Retinal pigment epithelial cell (primary cell): ENCODE results near the gene PPP2R2D.

ENCODE experiments used
- DNase-seq: peaks from one replicate; pipeline ENCODE4 v3.0.0-alpha.2; 2010; ENCODE audit warnings: low read depth
- H3K4me3 ChIP-seq: 2 replicates; pipeline ENCODE4 v1.5.1; 2011; ENCODE audit warnings: mild to moderate bottlenecking, low read length, control low read depth, moderate library complexity
- TF ChIP-seq, protein P1 (sequence below): conservative IDR thresholded peaks from 2 replicates; pipeline ENCODE4 v1.5.1; 2011; ENCODE audit warnings: low read depth, low read length, control low read depth, inconsistent platforms

Gene PPP2R2D

DNA sequence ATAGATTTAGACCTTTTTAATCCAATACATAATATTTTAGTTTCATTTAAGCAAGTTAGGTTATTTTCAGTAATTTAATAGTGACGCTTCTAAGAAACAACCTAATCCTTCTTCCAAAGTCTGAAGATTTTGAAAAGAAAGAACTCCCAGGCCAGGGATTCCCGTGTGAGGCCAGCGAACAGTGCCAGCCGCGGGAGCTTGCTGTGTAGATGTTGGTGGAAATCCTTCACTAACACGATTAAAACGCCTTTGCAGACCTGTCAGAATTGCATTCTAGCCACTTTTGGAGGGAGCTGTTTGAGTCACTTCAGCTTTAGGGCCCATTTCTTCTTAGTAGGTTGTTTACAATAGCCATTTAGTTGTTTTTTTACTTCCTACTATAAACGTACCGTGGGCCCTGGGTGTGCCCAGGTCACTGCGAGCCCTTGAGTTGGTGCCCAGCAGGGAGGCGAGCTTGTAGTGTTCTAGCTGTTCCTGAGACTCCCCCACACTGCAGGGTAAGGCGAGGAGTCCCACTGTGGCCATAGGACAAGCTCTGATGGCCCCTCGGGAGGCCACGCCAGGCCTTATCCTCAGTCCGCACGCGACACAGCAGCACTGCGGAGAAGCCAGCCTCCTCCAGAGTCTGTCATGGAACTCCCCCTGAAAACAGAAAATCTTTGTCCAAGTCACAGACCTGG, 32.3 kb downstream of the PPP2R2D start:
- no peak for DNase-seq
- TF ChIP-seq, protein P1, sequence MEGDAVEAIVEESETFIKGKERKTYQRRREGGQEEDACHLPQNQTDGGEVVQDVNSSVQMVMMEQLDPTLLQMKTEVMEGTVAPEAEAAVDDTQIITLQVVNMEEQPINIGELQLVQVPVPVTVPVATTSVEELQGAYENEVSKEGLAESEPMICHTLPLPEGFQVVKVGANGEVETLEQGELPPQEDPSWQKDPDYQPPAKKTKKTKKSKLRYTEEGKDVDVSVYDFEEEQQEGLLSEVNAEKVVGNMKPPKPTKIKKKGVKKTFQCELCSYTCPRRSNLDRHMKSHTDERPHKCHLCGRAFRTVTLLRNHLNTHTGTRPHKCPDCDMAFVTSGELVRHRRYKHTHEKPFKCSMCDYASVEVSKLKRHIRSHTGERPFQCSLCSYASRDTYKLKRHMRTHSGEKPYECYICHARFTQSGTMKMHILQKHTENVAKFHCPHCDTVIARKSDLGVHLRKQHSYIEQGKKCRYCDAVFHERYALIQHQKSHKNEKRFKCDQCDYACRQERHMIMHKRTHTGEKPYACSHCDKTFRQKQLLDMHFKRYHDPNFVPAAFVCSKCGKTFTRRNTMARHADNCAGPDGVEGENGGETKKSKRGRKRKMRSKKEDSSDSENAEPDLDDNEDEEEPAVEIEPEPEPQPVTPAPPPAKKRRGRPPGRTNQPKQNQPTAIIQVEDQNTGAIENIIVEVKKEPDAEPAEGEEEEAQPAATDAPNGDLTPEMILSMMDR: no peak
- no peak overlapping the region for H3K4me3 ChIP-seq

DNA sequence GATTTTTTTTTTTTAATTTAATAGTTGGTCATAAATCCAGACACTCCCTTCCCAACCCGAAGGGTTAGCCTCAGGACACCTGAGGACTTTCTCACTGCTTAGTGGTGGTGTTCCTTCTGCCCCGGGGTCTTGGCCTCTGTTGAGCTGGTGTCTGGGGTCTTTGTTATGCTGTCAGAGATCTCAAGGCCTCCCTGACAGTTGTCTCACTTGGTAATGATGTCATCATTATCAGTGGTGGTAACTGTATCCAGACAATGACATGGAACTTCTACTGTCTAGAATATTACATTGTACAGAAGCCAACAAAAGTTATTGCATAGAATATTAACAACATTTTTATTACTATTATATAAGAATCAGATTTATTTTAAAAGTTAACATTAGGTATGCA, 32.9 kb downstream of the PPP2R2D start:
- no peak overlapping the region for H3K4me3 ChIP-seq
- TF ChIP-seq, protein P1: no peak
- DNase-seq: no peak

- TF ChIP-seq, protein P1: no peak
- no peak overlapping the region for H3K4me3 ChIP-seq
- DNase-seq: no peak
Measured at GRCh38 chr10:131934769-131935168, 34.0 kb downstream of the PPP2R2D start.

DNA sequence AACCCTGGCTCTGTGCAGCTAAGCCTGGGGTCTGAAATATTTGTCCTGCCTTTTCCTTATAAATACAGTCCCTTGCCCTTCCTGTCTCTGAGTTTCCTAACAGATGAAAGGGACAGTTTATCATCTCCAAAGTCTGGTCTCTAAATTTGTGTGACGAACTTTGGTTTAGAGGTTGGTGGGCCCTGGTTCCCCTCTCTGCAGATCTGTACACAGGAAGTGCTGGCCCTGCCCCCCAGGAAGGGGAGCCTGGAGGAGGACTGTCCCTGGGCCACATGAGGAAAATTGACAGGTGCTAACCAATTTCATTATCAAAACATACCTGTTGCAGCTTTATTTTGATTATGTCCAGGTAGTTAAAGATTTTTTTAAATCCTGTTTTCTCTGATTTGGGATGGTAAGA, 34.5 kb downstream of the PPP2R2D start:
- DNase-seq: no peak
- TF ChIP-seq, protein P1: no peak
- no peak overlapping the region for H3K4me3 ChIP-seq

DNA sequence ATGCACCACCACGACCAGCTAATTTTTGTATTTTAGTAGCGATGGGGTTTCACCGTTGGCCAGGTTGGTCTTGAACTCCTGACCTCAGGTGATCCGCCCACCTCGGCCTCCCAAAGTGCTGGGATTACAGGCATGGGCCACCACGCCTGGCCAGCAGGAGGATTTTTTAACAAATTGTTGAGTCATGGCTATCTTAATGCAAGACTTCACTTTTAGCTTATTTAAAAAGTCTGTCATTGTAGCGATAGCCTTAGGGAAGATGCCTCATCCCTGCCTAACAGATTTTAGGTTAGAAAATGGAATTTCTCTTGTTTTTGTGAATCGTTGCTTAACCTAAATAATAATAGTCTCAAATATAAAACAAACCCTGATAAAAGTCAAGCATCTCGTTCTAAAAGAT, 35.5 kb downstream of the PPP2R2D start:
- H3K4me3 ChIP-seq: no peak overlapping the region
- TF ChIP-seq, protein P1: no peak
- DNase-seq: no peak

GRCh38 chr10:131936736-131937135, 35.9 kb downstream of the PPP2R2D start:
- no peak for DNase-seq
- TF ChIP-seq, protein P1: no peak
- no peak overlapping the region for H3K4me3 ChIP-seq

GRCh38 chr10:131937836-131938235, 37.0 kb downstream of the PPP2R2D start:
- TF ChIP-seq, protein P1: no peak
- no peak overlapping the region for H3K4me3 ChIP-seq
- no peak for DNase-seq
